Measurements from ENCODE around the gene TSTD2.

The TSTD2 gene

DNA sequence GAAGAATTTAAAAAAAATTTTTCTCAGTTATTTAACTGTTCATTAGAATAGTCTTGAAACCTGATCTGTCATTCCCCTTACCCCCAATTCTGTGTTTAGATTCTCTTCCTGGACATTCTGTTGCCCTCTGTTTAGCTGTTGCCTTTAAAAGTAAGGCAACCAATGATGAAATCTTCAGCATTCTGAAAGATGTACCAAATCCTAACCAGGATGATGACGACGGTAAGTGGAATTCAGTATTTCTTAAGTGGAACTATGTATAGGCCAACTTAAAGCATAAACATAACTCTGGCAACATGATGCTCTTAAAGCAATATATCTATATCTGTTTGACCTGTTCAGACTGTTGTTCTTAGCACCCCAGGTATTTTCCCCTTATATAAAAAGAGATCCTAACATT is 27.7 kb upstream of the TSTD2 start:
- no peak for ATAC-seq
- TF ChIP-seq ZNF565 (CRISPR knock-in tag; conservative IDR thresholded peaks at IDR 0.05; ENCODE audit: low read depth) (no peak), ARNTL (CRISPR knock-in tag; IDR thresholded peaks at IDR 0.05; ENCODE audit: borderline replicate concordance, low read depth) (no peak), PATZ1 (CRISPR knock-in tag; IDR thresholded peaks at IDR 0.05; ENCODE audit: borderline replicate concordance) (no peak), TOX (CRISPR knock-in tag; IDR thresholded peaks at IDR 0.05; ENCODE audit: borderline replicate concordance) (no peak), CREB5 (CRISPR knock-in tag; IDR thresholded peaks at IDR 0.05; ENCODE audit: low read depth) (no peak), ZFP3 (CRISPR knock-in tag; IDR thresholded peaks at IDR 0.05) (no peak), ZFP30 (CRISPR knock-in tag; IDR thresholded peaks at IDR 0.05) (no peak), CSDC2 (CRISPR knock-in tag; IDR thresholded peaks at IDR 0.05) (no peak), SNAI2 (CRISPR knock-in tag; IDR thresholded peaks at IDR 0.05) (no peak), ZC3H10 (CRISPR knock-in tag; IDR thresholded peaks at IDR 0.05) (no peak)

- no peak for TF ChIP-seq SNAI2 (CRISPR knock-in tag; IDR thresholded peaks at IDR 0.05)
- TF ChIP-seq GLIS3 (CRISPR knock-in tag; IDR thresholded peaks at IDR 0.05) = no peak
- no peak for TF ChIP-seq OSR1 (CRISPR knock-in tag; IDR thresholded peaks at IDR 0.05)
- TF ChIP-seq ZFP3 (CRISPR knock-in tag; IDR thresholded peaks at IDR 0.05) = no peak
- TF ChIP-seq ZFP30 (CRISPR knock-in tag; IDR thresholded peaks at IDR 0.05) = no peak
- no peak for TF ChIP-seq RARB (CRISPR knock-in tag; IDR thresholded peaks at IDR 0.05)
- no peak for TF ChIP-seq TOX (CRISPR knock-in tag; IDR thresholded peaks at IDR 0.05; ENCODE audit: borderline replicate concordance)
- TF ChIP-seq CREB5 (CRISPR knock-in tag; IDR thresholded peaks at IDR 0.05; ENCODE audit: low read depth) = no peak
- TF ChIP-seq, protein P1, sequence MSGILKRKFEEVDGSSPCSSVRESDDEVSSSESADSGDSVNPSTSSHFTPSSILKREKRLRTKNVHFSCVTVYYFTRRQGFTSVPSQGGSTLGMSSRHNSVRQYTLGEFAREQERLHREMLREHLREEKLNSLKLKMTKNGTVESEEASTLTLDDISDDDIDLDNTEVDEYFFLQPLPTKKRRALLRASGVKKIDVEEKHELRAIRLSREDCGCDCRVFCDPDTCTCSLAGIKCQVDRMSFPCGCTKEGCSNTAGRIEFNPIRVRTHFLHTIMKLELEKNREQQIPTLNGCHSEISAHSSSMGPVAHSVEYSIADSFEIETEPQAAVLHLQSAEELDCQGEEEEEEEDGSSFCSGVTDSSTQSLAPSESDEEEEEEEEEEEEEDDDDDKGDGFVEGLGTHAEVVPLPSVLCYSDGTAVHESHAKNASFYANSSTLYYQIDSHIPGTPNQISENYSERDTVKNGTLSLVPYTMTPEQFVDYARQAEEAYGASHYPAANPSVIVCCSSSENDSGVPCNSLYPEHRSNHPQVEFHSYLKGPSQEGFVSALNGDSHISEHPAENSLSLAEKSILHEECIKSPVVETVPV (CRISPR knock-in tag; IDR thresholded peaks at IDR 0.05) = no peak
- no peak for ATAC-seq
Measured at GRCh38 chr9:97660340-97660739, 27.2 kb upstream of the TSTD2 start.

- no peak for TF ChIP-seq POU6F1 (CRISPR knock-in tag; IDR thresholded peaks at IDR 0.05; ENCODE audit: borderline replicate concordance, low read depth)
- TF ChIP-seq ZNF8 (CRISPR knock-in tag; IDR thresholded peaks at IDR 0.05) = no peak
- TF ChIP-seq TOX (CRISPR knock-in tag; IDR thresholded peaks at IDR 0.05; ENCODE audit: borderline replicate concordance) = no peak
- no peak for TF ChIP-seq ESRRG (CRISPR knock-in tag; IDR thresholded peaks at IDR 0.05)
- TF ChIP-seq OSR1 (CRISPR knock-in tag; IDR thresholded peaks at IDR 0.05) = no peak
- TF ChIP-seq ISL1 (CRISPR knock-in tag; IDR thresholded peaks at IDR 0.05) = no peak
- no peak for TF ChIP-seq ZFP30 (CRISPR knock-in tag; IDR thresholded peaks at IDR 0.05)
- TF ChIP-seq, protein P1 (CRISPR knock-in tag; IDR thresholded peaks at IDR 0.05) = no peak
- no peak for ATAC-seq
Measured at GRCh38 chr9:97659771-97660170, 26.6 kb upstream of the TSTD2 start.

- no peak for TF ChIP-seq CREB5 (CRISPR knock-in tag; IDR thresholded peaks at IDR 0.05; ENCODE audit: low read depth)
- no peak for TF ChIP-seq ESRRG (CRISPR knock-in tag; IDR thresholded peaks at IDR 0.05)
- no peak for TF ChIP-seq PPARA (CRISPR knock-in tag; IDR thresholded peaks at IDR 0.05; ENCODE audit: borderline replicate concordance)
- TF ChIP-seq ISL1 (CRISPR knock-in tag; IDR thresholded peaks at IDR 0.05) = no peak
- TF ChIP-seq GLIS3 (CRISPR knock-in tag; IDR thresholded peaks at IDR 0.05) = no peak
- TF ChIP-seq ZFP3 (CRISPR knock-in tag; IDR thresholded peaks at IDR 0.05) = no peak
- no peak for TF ChIP-seq TOX (CRISPR knock-in tag; IDR thresholded peaks at IDR 0.05; ENCODE audit: borderline replicate concordance)
- no peak for TF ChIP-seq CSDC2 (CRISPR knock-in tag; IDR thresholded peaks at IDR 0.05)
- TF ChIP-seq ZNF565 (CRISPR knock-in tag; conservative IDR thresholded peaks at IDR 0.05; ENCODE audit: low read depth) = no peak
- TF ChIP-seq OSR1 (CRISPR knock-in tag; IDR thresholded peaks at IDR 0.05) = no peak
- TF ChIP-seq SNAI2 (CRISPR knock-in tag; IDR thresholded peaks at IDR 0.05) = no peak
- no peak for ATAC-seq
Measured at GRCh38 chr9:97658707-97659106, 25.5 kb upstream of the TSTD2 start.
